Choroid plexus epithelial cell (primary cell): Measurements from ENCODE around the gene IGSF9B.
"Not testable (repeated sequence)": the region's sequence is repeated elsewhere in the genome, so short reads cannot be mapped to it uniquely, and the experiment has no call there.

Source experiments
- DNase-seq: peaks from one replicate; pipeline ENCODE4 v3.0.0-alpha.2; 2010; ENCODE audit warnings: low read depth
- H3K4me3 ChIP-seq: 2 replicates; pipeline ENCODE4 v1.5.1; 2011; ENCODE audit warnings: low read depth, mild to moderate bottlenecking, control low read depth, low read length, moderate library complexity
- CTCF ChIP-seq: conservative IDR thresholded peaks from 2 replicates; pipeline ENCODE4 v1.5.1; 2011; ENCODE audit warnings: low read depth, mild to moderate bottlenecking, control low read depth, inconsistent platforms, low read length, moderate library complexity

The IGSF9B gene

GRCh38 chr11:133956650-133957633, at the start of gene IGSF9B:
IGSF9B (minus strand) TSS chr11:133956968; CDS start chr11:133956754, 214 bp downstream.
- peak; percentile 58 for DNase-seq
- peak within 1 kb of the TSS; percentile 39 for H3K4me3 ChIP-seq
- TF ChIP-seq CTCF = no peak

- no peak for TF ChIP-seq CTCF
- no peak overlapping the region for H3K4me3 ChIP-seq
- DNase-seq = no peak
Measured at GRCh38 chr11:134004496-134005172, 47.9 kb upstream of the IGSF9B start.

- no peak for DNase-seq
- H3K4me3 ChIP-seq = no peak overlapping the region
- no peak for TF ChIP-seq CTCF
Measured at GRCh38 chr11:134003792-134004495, 47.2 kb upstream of the IGSF9B start.

GRCh38 chr11:134002819-134003218, 46.1 kb upstream of the IGSF9B start:
- DNase-seq, H3K4me3 ChIP-seq: not testable (repeated sequence)

- not testable (repeated sequence) for H3K4me3 ChIP-seq, DNase-seq
Measured at GRCh38 chr11:134002338-134002737, 45.6 kb upstream of the IGSF9B start.

GRCh38 chr11:134001596-134001995, 44.8 kb upstream of the IGSF9B start:
- H3K4me3 ChIP-seq = no peak overlapping the region
- no peak for DNase-seq
- no peak for TF ChIP-seq CTCF

- no peak for DNase-seq
- no peak overlapping the region for H3K4me3 ChIP-seq
- TF ChIP-seq CTCF = no peak
Measured at GRCh38 chr11:134001088-134001487, 44.3 kb upstream of the IGSF9B start.
